Panc1 (cell line): ENCODE measurements around the gene PARS2.

Experiments used
- CTCF ChIP-seq: fragments of 450-650 bp; IDR thresholded peaks from 2 replicates; pipeline ENCODE4 v1.5.1; 2017; ENCODE audit warnings: mild to moderate bottlenecking
- POLR2AphosphoS5 ChIP-seq: IDR thresholded peaks from 2 replicates; pipeline ENCODE4 v1.6.1; 2012; ENCODE audit warnings: mild to moderate bottlenecking, low read depth, low read length, moderate library complexity

- TF ChIP-seq CTCF, result no peak
- TF ChIP-seq POLR2AphosphoS5, result no peak
These were observed 12.9 kb downstream of the PARS2 start for GRCh38 chr1:54751426-54751825.
